ENCODE measurements around the gene NCKAP5L. TPM values are rescaled to one million over a fixed set of nuclear protein-coding genes. Genes with fewer than 3 reads are reported as not detected.

Gene NCKAP5L
- total RNA-seq, 2 experiments from 2014 or later = 9.2 to 9.8 TPM

- ATAC-seq (ENCODE audit: poor library complexity) (no peak), DNase-seq (no peak)
- TF ChIP-seq CTCF (IDR thresholded peaks at IDR 0.05) = no peak
- no peak overlapping the region for H3K27ac ChIP-seq (ENCODE audit: low read depth in 1 of 2, low read length in 2 of 2)
- H3K36me3 ChIP-seq (ENCODE audit: insufficient read depth, low read length) = no peaks in the 10 kb centered on the region
- Mint-ChIP-seq H3K27me3 (no peaks in the 10 kb centered on the region), H3K4me3 (no peak overlapping the region), H3K9me3 (peaks cover 3% of the 10 kb centered on the region), H3K4me1 (ENCODE audit: low read depth) (no peaks in the 10 kb centered on the region), H3K27ac (no peak overlapping the region), H3K36me3 (ENCODE audit: low read depth) (peaks cover 11% of the 10 kb centered on the region)
- ChIA-PET POLR2A (no interaction called here), CTCF (interaction anchor here (0.6 kb wide), 1 partner anchor 567 kb away, joined by 3 read pairs; no protein-coding TSS in a partner anchor)
- no peaks in the 10 kb centered on the region for H3K27me3 ChIP-seq (ENCODE audit: control insufficient read depth in 1 of 2, insufficient read depth in 2 of 2, low read length in 2 of 2)
- intact Hi-C loops (cut with DNase I, micrococcal nuclease) = no loop called here
- no peaks in the 10 kb centered on the region for H3K4me1 ChIP-seq (ENCODE audit: insufficient read depth, low read length)
- no peaks in the 10 kb centered on the region for H3K9me3 ChIP-seq (ENCODE audit: control insufficient read depth in 1 of 2, insufficient read depth in 1 of 2, low read length in 2 of 2)
- H3K4me3 ChIP-seq (ENCODE audit: low read length) = no peak overlapping the region
These were observed 38.2 kb downstream of the NCKAP5L start for GRCh38 chr12:49789992-49790391.

- Histone ChIP-seq H3K4me1 (ENCODE audit: insufficient read depth, low read length) (no peaks in the 10 kb centered on the region), H3K27me3 (ENCODE audit: control insufficient read depth in 1 of 2, insufficient read depth in 2 of 2, low read length in 2 of 2) (peaks cover 0 to 2% of the 10 kb centered on the region in 2 experiments), H3K36me3 (ENCODE audit: insufficient read depth, low read length) (no peaks in the 10 kb centered on the region), H3K9me3 (ENCODE audit: control insufficient read depth in 1 of 2, insufficient read depth in 1 of 2, low read length in 2 of 2) (no peaks in the 10 kb centered on the region), H3K27ac (ENCODE audit: low read depth in 1 of 2, low read length in 2 of 2) (no peak overlapping the region), H3K4me3 (ENCODE audit: low read length) (no peak overlapping the region)
- H3K27ac Mint-ChIP-seq = no peak overlapping the region
- intact Hi-C loops (cut with DNase I, micrococcal nuclease) = no loop called here
- H3K36me3 Mint-ChIP-seq (ENCODE audit: low read depth) = peaks cover 11% of the 10 kb centered on the region
- H3K4me3 Mint-ChIP-seq = no peak overlapping the region
- no peak for TF ChIP-seq CTCF (IDR thresholded peaks at IDR 0.05)
- POLR2A ChIA-PET = no interaction called here
- ATAC-seq (ENCODE audit: poor library complexity) = no peak
- CTCF ChIA-PET = no interaction called here
- H3K9me3 Mint-ChIP-seq = peaks cover 3% of the 10 kb centered on the region
- no peaks in the 10 kb centered on the region for H3K4me1 Mint-ChIP-seq (ENCODE audit: low read depth)
- peaks cover 12% of the 10 kb centered on the region for H3K27me3 Mint-ChIP-seq
- no peak for DNase-seq
These were observed 40.5 kb downstream of the NCKAP5L start for GRCh38 chr12:49787672-49788071.

- Histone ChIP-seq H3K4me1 (ENCODE audit: insufficient read depth, low read length) (no peaks in the 10 kb centered on the region), H3K27me3 (ENCODE audit: control insufficient read depth in 1 of 2, insufficient read depth in 2 of 2, low read length in 2 of 2) (peaks cover 0 to 6% of the 10 kb centered on the region in 2 experiments), H3K4me3 (ENCODE audit: low read length) (no peak overlapping the region), H3K9me3 (ENCODE audit: control insufficient read depth in 1 of 2, insufficient read depth in 1 of 2, low read length in 2 of 2) (no peaks in the 10 kb centered on the region), H3K27ac (ENCODE audit: low read depth in 1 of 2, low read length in 2 of 2) (no peak overlapping the region), H3K36me3 (ENCODE audit: insufficient read depth, low read length) (no peaks in the 10 kb centered on the region)
- no peaks in the 10 kb centered on the region for H3K4me1 Mint-ChIP-seq (ENCODE audit: low read depth)
- ChIA-PET CTCF (no interaction called here), POLR2A (no interaction called here)
- H3K27me3 Mint-ChIP-seq = peaks cover 27% of the 10 kb centered on the region
- ATAC-seq (ENCODE audit: poor library complexity) = no peak
- no peak for DNase-seq
- no peak overlapping the region for H3K4me3 Mint-ChIP-seq
- H3K36me3 Mint-ChIP-seq (ENCODE audit: low read depth) = peaks cover 6% of the 10 kb centered on the region
- intact Hi-C loops (cut with DNase I, micrococcal nuclease) = no loop called here
- H3K9me3 Mint-ChIP-seq = peaks cover 3% of the 10 kb centered on the region
- H3K27ac Mint-ChIP-seq = no peak overlapping the region
- TF ChIP-seq CTCF (IDR thresholded peaks at IDR 0.05) = no peak
These were observed 43.3 kb downstream of the NCKAP5L start for GRCh38 chr12:49784756-49785409.
